Cardiac muscle cell (in vitro differentiated cells and primary cell): Measurements from ENCODE around the gene DACT3. TPM values are rescaled to one million over a fixed set of nuclear protein-coding genes. Genes with fewer than 3 reads are reported as not detected.

Experiments used
- DNase-seq, 2 donors: peaks; one replicate each; pipeline versions ENCODE4 v3.0.0 to v3.0.0-alpha.2; 2010 to 2017; ENCODE audit warnings: low read depth in 1 of 2, low spot score in 1 of 2
- H3K27ac ChIP-seq: fragments of 200-600 bp; sonication (generic); 2 replicates; pipeline ENCODE4 v1.5.1; 2016
- H3K27me3 ChIP-seq: fragments of 200-600 bp; sonication (generic); 2 replicates; pipeline ENCODE4 v1.6.0; 2016; ENCODE audit warnings: control low read depth
- H3K36me3 ChIP-seq: fragments of 200-600 bp; sonication (generic); 2 replicates; pipeline ENCODE4 v1.5.1; 2016; ENCODE audit warnings: control low read depth
- H3K4me1 ChIP-seq: fragments of 200-600 bp; sonication (generic); 2 replicates; pipeline ENCODE4 v1.8.1; 2017; ENCODE audit warnings: low read depth, mild to moderate bottlenecking, mixed run types
- H3K4me3 ChIP-seq: fragments of 200-600 bp; sonication (generic); 2 replicates; pipeline ENCODE4 v1.5.1; 2016; ENCODE audit warnings: mild to moderate bottlenecking
- H3K9me3 ChIP-seq: fragments of 200-600 bp; sonication (generic); 2 replicates; pipeline ENCODE4 v1.5.1; 2017; ENCODE audit warnings: low read depth, mild to moderate bottlenecking, control low read depth
- CTCF ChIP-seq: IDR thresholded peaks from 2 replicates; pipeline ENCODE4 v1.5.1; 2012; ENCODE audit warnings: low read depth, mild to moderate bottlenecking, low read length
- polyA plus RNA-seq: library from polyadenylated mRNA; unstranded; fragments of >200 nt; fragmentation: Nextera tagmentation; extraction: Ambion mirVana; gene quantifications from 2 replicates; pipeline ENCODE4 v1.2.1, GENCODE V29; 2016
- total RNA-seq: library from RNA; depleted of rRNA; stranded (reverse); fragments of >200 nt; gene quantifications from 2 replicates; pipeline ENCODE4 v1.2.3, GENCODE V29; 2016

DACT3 gene
- total and polyA plus RNA-seq, 2 experiments from 2014 or later = 107 to 142 TPM

- DNase-seq = no peak
- H3K27ac ChIP-seq = peak overlapping the region; percentile 4
- H3K9me3 ChIP-seq = no peaks in the 10 kb centered on the region
- peaks cover 34% of the 10 kb centered on the region for H3K36me3 ChIP-seq
- peaks cover 21% of the 10 kb centered on the region for H3K4me1 ChIP-seq
- no peak overlapping the region for H3K4me3 ChIP-seq
- H3K27me3 ChIP-seq = no peaks in the 10 kb centered on the region
- no peak for TF ChIP-seq CTCF
These were observed 56.1 kb downstream of the DACT3 start for GRCh38 chr19:46604781-46605355.

GRCh38 chr19:46603752-46604231, 57.2 kb downstream of the DACT3 start:
- Histone ChIP-seq H3K27ac (no peak overlapping the region), H3K4me1 (peaks cover 21% of the 10 kb centered on the region), H3K36me3 (peaks cover 27% of the 10 kb centered on the region), H3K27me3 (no peaks in the 10 kb centered on the region), H3K4me3 (peak overlapping the region; percentile 64), H3K9me3 (no peaks in the 10 kb centered on the region)
- no peak for DNase-seq
- no peak for TF ChIP-seq CTCF

DNA sequence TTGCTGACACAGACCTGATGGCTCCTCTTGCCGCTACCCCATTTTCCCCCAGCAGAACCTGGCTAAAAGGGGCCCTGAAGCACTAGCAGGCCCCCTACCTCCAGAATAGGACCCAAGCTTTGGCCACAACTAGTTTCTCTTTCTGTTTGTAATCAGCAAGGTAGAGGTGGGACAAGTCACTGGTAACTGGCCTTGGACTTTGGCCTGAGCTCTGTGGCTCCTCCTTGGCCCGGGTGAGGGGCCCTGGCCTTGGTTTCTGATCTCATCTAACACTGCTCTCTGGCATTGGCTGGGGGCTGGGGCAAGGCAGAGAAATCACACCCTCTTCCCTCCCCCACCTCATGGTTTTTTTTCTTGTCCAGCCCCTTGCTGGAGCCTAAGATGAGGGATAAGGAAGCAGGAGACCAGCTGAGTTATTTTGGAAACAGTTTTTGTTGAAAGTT, 57.8 kb downstream of the DACT3 start:
- peaks cover 21% of the 10 kb centered on the region for H3K36me3 ChIP-seq
- peak overlapping the region; percentile 73 for H3K27ac ChIP-seq
- no peaks in the 10 kb centered on the region for H3K27me3 ChIP-seq
- TF ChIP-seq CTCF = no peak
- H3K9me3 ChIP-seq = no peaks in the 10 kb centered on the region
- peaks cover 21% of the 10 kb centered on the region for H3K4me1 ChIP-seq
- no peak for DNase-seq
- H3K4me3 ChIP-seq = peak overlapping the region; percentile 64

- peaks cover 21% of the 10 kb centered on the region for H3K4me1 ChIP-seq
- peak in 1 of 2 donors; percentile 33 for DNase-seq
- H3K27ac ChIP-seq = peak overlapping the region; percentile 73
- no peaks in the 10 kb centered on the region for H3K27me3 ChIP-seq
- H3K9me3 ChIP-seq = no peaks in the 10 kb centered on the region
- H3K4me3 ChIP-seq = peak overlapping the region; percentile 64
- no peak for TF ChIP-seq CTCF
- H3K36me3 ChIP-seq = peaks cover 15% of the 10 kb centered on the region
These were observed 58.4 kb downstream of the DACT3 start for GRCh38 chr19:46602392-46603194.

DNA sequence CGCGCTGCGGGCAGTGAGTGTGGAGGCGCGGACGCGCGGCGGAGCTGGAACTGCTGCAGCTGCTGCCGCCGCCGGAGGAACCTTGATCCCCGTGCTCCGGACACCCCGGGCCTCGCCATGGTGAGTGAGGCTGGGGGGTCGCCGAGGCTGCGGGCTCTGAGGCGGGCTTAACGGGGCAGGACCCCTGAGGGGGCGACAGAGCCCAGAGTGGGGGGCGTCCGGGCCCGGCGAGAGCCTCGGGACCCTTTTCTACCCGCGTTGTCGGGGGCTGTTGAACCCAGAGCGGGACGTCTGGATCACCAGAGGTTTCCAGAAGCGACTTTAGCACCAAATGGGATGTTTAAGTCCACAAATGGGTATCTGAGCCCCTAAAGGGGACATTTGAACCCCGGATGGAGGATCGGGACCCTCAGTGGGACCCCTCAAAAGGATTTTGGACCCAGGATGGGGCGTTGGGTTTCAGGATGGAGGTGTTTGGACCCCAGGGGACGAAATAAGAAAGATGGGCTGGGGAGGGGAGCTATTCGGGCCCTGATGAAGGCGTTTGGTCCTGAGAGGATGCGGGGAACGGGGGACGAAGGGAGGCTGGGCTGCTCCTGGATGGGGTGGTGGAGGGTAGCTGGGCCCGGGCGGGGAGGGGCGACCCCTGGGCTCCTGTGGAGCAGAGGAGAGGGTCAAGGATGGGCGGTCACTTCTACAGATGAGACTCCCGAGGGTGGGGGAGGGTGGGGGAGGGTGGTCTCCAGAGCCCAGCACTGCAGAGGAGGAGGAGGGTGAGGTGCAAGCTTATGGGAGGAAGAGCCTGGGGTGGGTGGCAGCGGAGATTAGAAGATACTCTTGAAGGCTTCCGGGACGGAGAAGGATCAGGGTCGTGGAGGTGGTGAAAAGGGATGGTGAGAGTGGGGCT, 59.4 kb downstream of the DACT3 start, which contains the start of gene CALM3:
Gene CALM3, plus strand, starts transcription at position 13 of the 907 bp plus-strand sequence. Its CDS starts 105 bp downstream, at position 118.
- H3K27ac ChIP-seq = peak within 1 kb of the TSS; percentile 99
- no peak for DNase-seq
- H3K4me3 ChIP-seq = peak within 1 kb of the TSS; percentile 64
- no peak for TF ChIP-seq CTCF
- peaks cover 11% of the 10 kb centered on the region for H3K36me3 ChIP-seq
- peaks cover 21% of the 10 kb centered on the region for H3K4me1 ChIP-seq
- no peaks in the 10 kb centered on the region for H3K9me3 ChIP-seq
- H3K27me3 ChIP-seq = no peaks in the 10 kb centered on the region
